HG03139 (cell line): ENCODE data around the gene SMU1.

Experiments
- ATAC-seq: cut with Tn5 transposase; IDR thresholded peaks from one replicate; pipeline ENCODE4 v1.9.1; 2021; ENCODE audit not compliant: unreplicated experiment

SMU1 gene

GRCh38 chr9:33046061-33046460 lies 30.4 kb downstream of the SMU1 start:
- no peak for ATAC-seq

- no peak for ATAC-seq
Measured at GRCh38 chr9:33044677-33045282, 31.7 kb downstream of the SMU1 start.

- ATAC-seq = peak; percentile 74
Measured at GRCh38 chr9:33044162-33044673, 32.3 kb downstream of the SMU1 start.

- ATAC-seq = no peak
Measured at GRCh38 chr9:33043671-33044070, 32.8 kb downstream of the SMU1 start.

GRCh38 chr9:33042473-33042872 lies 34.0 kb downstream of the SMU1 start:
- no peak for ATAC-seq

- no peak for ATAC-seq
Measured at GRCh38 chr9:33041432-33042188, 34.9 kb downstream of the SMU1 start.

- ATAC-seq = no peak
Measured at GRCh38 chr9:33040792-33041431, 35.6 kb downstream of the SMU1 start.

- no peak for ATAC-seq
Measured at GRCh38 chr9:33032865-33033264, 43.6 kb downstream of the SMU1 start.

- ATAC-seq = no peak
Measured at GRCh38 chr9:33032292-33032691, 44.2 kb downstream of the SMU1 start.

- no peak for ATAC-seq
Measured at GRCh38 chr9:33030285-33030684, 46.2 kb downstream of the SMU1 start.

GRCh38 chr9:33029231-33029786 lies 47.2 kb downstream of the SMU1 start:
- ATAC-seq = no peak

GRCh38 chr9:33025572-33026342 lies 50.7 kb downstream of the SMU1 start:
- peak; percentile 38 for ATAC-seq

GRCh38 chr9:33024966-33025571 lies 51.4 kb downstream of the SMU1 start, which contains the start of gene DNAJA1:
Gene DNAJA1, plus strand, starts transcription at chr9:33025273. Its CDS starts 1,212 bp downstream, at chr9:33026485.
- ATAC-seq = peak; percentile 93

- ATAC-seq = no peak
Measured at GRCh38 chr9:33024126-33024965, 52.1 kb downstream of the SMU1 start.

- no peak for ATAC-seq
Measured at GRCh38 chr9:33023661-33024060, 52.8 kb downstream of the SMU1 start.

GRCh38 chr9:33022755-33023154 lies 53.7 kb downstream of the SMU1 start:
- ATAC-seq = no peak

- ATAC-seq = no peak
Measured at GRCh38 chr9:33022303-33022702, 54.2 kb downstream of the SMU1 start.

GRCh38 chr9:33019797-33020196 lies 56.7 kb downstream of the SMU1 start:
- ATAC-seq = no peak

GRCh38 chr9:33017283-33018041 lies 59.0 kb downstream of the SMU1 start:
- no peak for ATAC-seq
